GM12864 (cell line): ENCODE results near the gene ANKK1.

Source experiments
- DNase-seq: peaks from one replicate; pipeline ENCODE4 v3.0.0-alpha.2; 2011; ENCODE audit warnings: low read depth
- H3K4me3 ChIP-seq: 2 replicates; pipeline ENCODE4 v1.5.1; 2011; ENCODE audit warnings: mild to moderate bottlenecking, low read depth, low read length, control low read depth
- TF ChIP-seq, protein P1 (sequence below): IDR thresholded peaks from 2 replicates; pipeline ENCODE4 v1.5.1; 2011; ENCODE audit warnings: low read depth, mild to moderate bottlenecking, moderate library complexity, low read length, control low read depth, inconsistent platforms; ENCODE audit errors: missing control alignments

Gene ANKK1

DNA sequence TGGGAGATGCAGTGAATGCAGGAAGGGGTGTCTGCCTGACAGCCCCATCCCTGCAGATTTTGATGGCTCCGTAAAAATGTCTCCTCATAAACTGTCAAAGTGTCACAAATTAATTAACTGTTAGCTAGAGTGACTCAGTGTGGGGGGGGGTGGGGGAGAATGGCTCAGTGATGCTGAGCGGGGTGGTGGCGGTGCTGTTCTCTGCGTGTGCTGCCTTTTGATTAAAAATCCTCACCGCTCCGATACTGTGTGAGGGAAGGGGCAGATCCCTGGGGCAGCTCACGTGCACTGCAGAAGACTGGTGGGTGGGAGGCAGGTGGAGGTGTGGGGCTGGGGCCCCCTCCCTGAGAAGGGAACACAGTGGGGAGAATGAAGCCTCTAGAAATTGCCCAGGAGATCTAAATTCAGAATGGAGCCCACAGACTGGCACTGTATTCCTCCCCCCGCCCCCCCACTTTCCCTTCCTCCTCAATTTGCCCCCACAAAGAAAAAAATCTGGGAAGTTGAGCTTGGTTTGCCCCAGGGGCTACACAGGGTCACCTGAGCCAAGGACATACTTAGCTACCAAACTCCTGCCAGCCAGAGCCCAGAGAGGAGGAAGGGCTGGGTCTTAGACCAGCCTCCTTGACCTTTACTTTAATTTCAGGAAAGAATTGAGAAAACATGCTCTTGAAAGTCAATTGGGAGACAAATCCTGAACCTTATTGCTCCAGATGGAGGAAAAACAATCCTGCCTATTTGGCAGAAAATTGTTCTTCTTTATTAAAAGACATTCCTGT lies 47.8 kb downstream of the ANKK1 start:
- DNase-seq: no peak
- TF ChIP-seq, protein P1, sequence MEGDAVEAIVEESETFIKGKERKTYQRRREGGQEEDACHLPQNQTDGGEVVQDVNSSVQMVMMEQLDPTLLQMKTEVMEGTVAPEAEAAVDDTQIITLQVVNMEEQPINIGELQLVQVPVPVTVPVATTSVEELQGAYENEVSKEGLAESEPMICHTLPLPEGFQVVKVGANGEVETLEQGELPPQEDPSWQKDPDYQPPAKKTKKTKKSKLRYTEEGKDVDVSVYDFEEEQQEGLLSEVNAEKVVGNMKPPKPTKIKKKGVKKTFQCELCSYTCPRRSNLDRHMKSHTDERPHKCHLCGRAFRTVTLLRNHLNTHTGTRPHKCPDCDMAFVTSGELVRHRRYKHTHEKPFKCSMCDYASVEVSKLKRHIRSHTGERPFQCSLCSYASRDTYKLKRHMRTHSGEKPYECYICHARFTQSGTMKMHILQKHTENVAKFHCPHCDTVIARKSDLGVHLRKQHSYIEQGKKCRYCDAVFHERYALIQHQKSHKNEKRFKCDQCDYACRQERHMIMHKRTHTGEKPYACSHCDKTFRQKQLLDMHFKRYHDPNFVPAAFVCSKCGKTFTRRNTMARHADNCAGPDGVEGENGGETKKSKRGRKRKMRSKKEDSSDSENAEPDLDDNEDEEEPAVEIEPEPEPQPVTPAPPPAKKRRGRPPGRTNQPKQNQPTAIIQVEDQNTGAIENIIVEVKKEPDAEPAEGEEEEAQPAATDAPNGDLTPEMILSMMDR: no peak
- no peak overlapping the region for H3K4me3 ChIP-seq

DNA sequence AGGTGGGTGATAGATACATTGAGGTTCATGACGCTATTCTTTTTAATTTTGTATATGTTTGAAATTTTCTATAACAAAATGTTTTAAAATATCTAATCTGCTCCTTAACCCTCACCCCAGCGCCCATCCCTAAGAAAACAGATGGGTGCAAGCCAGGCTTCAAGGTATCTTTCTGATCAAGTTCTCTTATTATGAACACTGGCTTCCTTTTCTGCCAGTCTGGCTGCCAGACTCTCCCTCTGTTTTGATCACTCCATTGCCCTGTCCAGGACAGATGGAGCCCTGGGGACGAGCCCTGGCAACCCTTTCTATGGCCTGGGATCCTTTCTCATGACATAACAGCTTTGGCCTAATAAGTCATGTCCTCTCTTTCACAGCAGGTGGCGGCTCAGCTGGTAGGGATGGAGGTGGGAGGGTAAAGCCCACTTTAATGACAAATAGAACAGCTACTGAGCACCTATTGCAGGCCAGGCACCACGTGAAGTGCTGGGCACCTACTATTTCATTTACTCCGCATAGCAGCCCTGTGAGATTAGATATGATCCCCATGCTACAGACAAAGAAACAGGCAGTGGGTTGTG lies 49.2 kb downstream of the ANKK1 start:
- TF ChIP-seq, protein P1: no peak
- no peak for DNase-seq
- no peak overlapping the region for H3K4me3 ChIP-seq

DNA sequence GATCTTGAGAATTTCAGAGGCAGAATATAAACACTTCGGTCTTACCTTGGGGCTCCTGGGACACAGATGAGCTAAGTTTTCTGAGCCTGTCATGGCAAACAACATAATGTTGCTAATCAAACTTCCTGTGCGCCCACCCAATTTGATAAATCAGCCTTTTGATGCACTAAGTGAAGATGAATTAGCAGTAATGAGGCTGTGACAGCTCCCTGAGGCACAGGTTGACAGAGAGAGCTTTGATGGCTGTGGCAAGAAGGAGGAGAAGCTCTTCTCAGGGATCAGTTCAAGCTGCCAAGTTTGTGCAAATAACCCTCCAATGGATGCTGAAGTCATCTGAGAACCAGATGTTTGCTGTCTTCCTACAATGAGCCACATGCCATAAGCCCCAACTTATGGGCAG lies 53.2 kb downstream of the ANKK1 start:
- no peak for DNase-seq
- TF ChIP-seq, protein P1: no peak
- H3K4me3 ChIP-seq: no peak overlapping the region

DNA sequence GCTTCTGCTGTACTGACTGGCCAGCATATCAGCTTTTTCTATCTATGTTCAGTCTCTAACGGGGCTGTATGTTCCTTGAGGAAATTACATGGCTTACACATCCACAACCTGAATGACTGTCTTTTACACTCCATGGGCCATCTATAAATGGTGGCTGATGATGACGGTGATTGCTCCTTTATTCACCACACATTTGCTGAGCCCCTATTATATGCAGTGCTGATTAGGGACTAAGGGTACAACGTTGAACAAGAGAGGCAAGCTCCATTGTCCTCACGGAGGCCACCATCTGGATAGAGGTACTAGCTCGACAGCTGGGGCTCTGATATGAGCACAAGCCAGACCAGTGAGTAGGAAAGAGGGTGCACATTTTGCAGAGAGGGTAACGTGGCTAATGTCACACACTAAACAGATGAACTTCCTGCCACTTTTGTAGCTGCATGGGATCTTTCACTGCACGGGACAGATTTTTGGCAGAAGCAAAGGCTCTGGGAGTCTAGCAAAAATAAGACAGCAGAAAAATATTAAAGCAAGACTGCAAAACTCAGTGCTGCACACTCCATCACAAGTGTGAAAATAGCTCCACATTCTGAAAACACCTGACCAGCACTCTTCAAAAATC lies 57.0 kb downstream of the ANKK1 start:
- DNase-seq: no peak
- no peak overlapping the region for H3K4me3 ChIP-seq
- TF ChIP-seq, protein P1: no peak

DNA sequence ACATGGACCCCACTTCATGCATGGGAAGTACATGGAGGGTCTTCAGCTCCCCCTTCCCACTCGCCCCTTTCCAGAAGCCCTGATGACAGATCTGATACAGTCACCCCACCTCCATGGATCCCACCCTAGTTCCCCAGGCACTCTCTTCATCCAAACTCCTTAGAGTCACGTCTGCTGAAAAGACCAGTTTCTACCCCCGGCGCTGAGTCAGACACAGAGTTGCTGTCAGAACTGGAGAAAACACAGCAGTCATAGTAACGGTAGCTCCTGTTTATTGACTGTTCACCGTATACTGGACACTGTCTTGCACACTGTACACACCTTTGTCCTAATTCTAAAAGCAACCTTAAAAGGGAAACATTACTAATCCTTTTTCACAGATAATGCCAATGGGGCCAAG lies 58.5 kb downstream of the ANKK1 start:
- TF ChIP-seq, protein P1: no peak
- DNase-seq: no peak
- no peak overlapping the region for H3K4me3 ChIP-seq

DNA sequence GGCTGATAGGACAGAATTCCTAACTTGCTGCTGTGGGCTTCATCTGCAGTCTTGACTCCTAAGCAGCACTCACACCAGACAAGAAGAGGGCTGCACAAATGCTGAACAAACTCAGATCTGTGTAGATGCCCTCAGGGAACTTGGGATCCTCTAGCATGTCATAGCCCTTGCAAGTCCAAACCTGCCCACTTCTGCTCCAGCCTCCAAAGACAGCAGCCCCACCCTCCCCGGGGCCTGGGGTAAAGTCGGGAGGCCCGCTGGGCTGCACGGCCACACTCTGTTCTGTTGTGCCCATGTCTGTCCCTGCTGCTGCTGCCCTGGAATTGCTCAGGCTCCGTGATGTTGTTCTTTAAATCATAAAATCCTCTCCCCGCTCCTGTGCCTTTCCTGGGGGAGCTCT lies 59.4 kb downstream of the ANKK1 start:
- H3K4me3 ChIP-seq: no peak overlapping the region
- TF ChIP-seq, protein P1: no peak
- DNase-seq: no peak
